OCI-LY1 (cell line): Measurements from ENCODE around the gene UFSP2.
A peak's percentile ranks its signal among the peaks of the same experiment; 100 is the strongest.

Source experiments
- H2AFZ ChIP-seq: fragments of 200-600 bp; sonication (generic), shearing (Covaris generic); 2 replicates; pipeline ENCODE4 v1.6.0; 2014; ENCODE audit warnings: antibody characterized with exemption, mild to moderate bottlenecking, low read length
- H3F3A ChIP-seq: fragments of 200-600 bp; sonication (generic), shearing (Covaris generic); 2 replicates; pipeline ENCODE4 v1.6.0; 2014; ENCODE audit warnings: mild to moderate bottlenecking, antibody characterized with exemption, low read length, moderate library complexity; ENCODE audit not compliant: insufficient read depth
- H3K27ac ChIP-seq: fragments of 200-600 bp; sonication (generic); 2 replicates; pipeline ENCODE4 v1.5.1; 2014; ENCODE audit warnings: low read length, mixed run types, mild to moderate bottlenecking, low read depth; ENCODE audit not compliant: poor library complexity, severe bottlenecking
- H3K27me3 ChIP-seq: fragments of 200-600 bp; sonication (generic); 2 replicates; pipeline ENCODE4 v1.6.0; 2014; ENCODE audit warnings: antibody characterized with exemption, mild to moderate bottlenecking, low read length, moderate library complexity; ENCODE audit not compliant: insufficient read depth
- H3K36me3 ChIP-seq: fragments of 200-600 bp; sonication (generic); 2 replicates; pipeline ENCODE4 v1.6.1; 2014; ENCODE audit warnings: mild to moderate bottlenecking, antibody characterized with exemption, low read length, moderate library complexity, mixed read lengths; ENCODE audit not compliant: insufficient read depth
- H3K4me1 ChIP-seq: fragments of 200-600 bp; sonication (generic); 2 replicates; pipeline ENCODE4 v1.5.1; 2014; ENCODE audit warnings: mild to moderate bottlenecking, low read length, moderate library complexity; ENCODE audit not compliant: insufficient read depth, severe bottlenecking
- H3K4me2 ChIP-seq: fragments of 200-600 bp; sonication (generic), shearing (Covaris generic); 2 replicates; pipeline ENCODE4 v1.6.1; 2014; ENCODE audit warnings: low read length
- H3K4me3 ChIP-seq: fragments of 200-600 bp; sonication (generic); 2 replicates; pipeline ENCODE4 v1.5.1; 2014; ENCODE audit warnings: low read length, low read depth, mild to moderate bottlenecking, mixed read lengths; ENCODE audit not compliant: poor library complexity, severe bottlenecking
- H3K79me2 ChIP-seq: fragments of 200-600 bp; shearing (Covaris generic); 2 replicates; pipeline ENCODE4 v1.6.1; 2016; ENCODE audit warnings: mixed run types, low read length, mixed read lengths; ENCODE audit not compliant: insufficient read depth
- H3K9ac ChIP-seq: fragments of 200-600 bp; sonication (generic), shearing (Covaris generic); 2 replicates; pipeline ENCODE4 v1.6.1; 2014; ENCODE audit warnings: mild to moderate bottlenecking, low read length, mixed read lengths
- H3K9me2 ChIP-seq: fragments of 200-600 bp; sonication (generic), shearing (Covaris generic); 2 replicates; pipeline ENCODE4 v1.6.1; 2014; ENCODE audit warnings: low read depth, mild to moderate bottlenecking, low read length, mixed read lengths
- H3K9me3 ChIP-seq: fragments of 200-600 bp; shearing (Covaris generic); 2 replicates; pipeline ENCODE4 v1.6.1; 2014; ENCODE audit warnings: low read length, mixed read lengths
- H4K20me1 ChIP-seq: fragments of 200-600 bp; sonication (generic), shearing (Covaris generic); 2 replicates; pipeline ENCODE4 v1.6.0; 2016; ENCODE audit warnings: mild to moderate bottlenecking, low read length; ENCODE audit not compliant: insufficient read depth
- EZH2 ChIP-seq: fragments of 200-600 bp; sonication (generic), shearing (Covaris generic); IDR thresholded peaks from 2 replicates; pipeline ENCODE4 v1.8.0; 2017; ENCODE audit warnings: borderline replicate concordance, mixed run types, mild to moderate bottlenecking, antibody characterized with exemption, low read length, moderate library complexity, mixed read lengths
- TF ChIP-seq, protein P1 (sequence below): fragments of 200-600 bp; sonication (generic), shearing (Covaris generic); IDR thresholded peaks from 2 replicates; pipeline ENCODE4 v1.5.1; 2017; ENCODE audit warnings: mild to moderate bottlenecking, antibody characterized with exemption, low read length, moderate library complexity, mixed read lengths

The UFSP2 gene

DNA sequence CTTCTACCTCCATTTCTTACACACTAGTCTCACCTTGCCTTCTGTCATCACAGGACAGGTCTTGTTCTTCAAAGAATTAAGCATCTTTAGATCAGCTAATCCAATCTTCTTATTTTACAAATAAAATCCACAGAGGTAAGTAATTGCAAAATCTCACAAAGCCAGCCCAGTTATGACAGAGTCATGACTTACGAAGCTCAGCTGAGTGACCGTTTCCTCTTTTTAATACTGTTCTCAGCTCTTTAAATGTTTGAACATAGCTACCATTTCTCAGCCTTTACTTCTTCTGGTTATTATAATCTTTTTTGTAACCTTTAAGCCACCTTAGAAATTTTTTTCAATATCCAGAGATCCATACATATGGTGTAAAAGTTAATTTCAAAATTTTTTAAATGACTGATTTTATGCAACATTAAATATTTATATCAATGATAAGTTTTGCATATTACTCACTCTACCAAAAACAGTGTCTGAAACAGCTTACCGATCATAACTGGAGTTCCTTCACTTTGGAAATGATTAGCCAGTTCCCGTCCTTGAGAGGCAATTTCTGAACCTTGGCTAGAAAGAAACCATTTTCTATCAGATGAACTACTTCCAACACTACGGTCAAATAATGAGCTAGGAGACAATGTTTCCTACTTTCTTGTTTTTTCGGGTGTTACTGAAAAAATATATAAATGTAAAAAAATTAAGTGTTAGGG lies 20.3 kb downstream of the UFSP2 start:
- Histone ChIP-seq H3K27me3 (no peaks in the 10 kb centered on the region), H3K4me3 (no peak overlapping the region), H3K27ac (peak overlapping the region; percentile 74), H3K9ac (peak overlapping the region; percentile 28; the same call in 1 of the 2 replicates), H3K9me3 (no peaks in the 10 kb centered on the region), H3K36me3 (peaks cover 46% of the 10 kb centered on the region; the same call in 1 of the 2 replicates), H4K20me1 (no peaks in the 10 kb centered on the region), H3F3A (no peaks in the 10 kb centered on the region), H3K9me2 (no peaks in the 10 kb centered on the region), H3K4me2 (peak overlapping the region; percentile 36; the same call in 1 of the 2 replicates), H3K4me1 (peaks cover 16% of the 10 kb centered on the region), H2AFZ (no peak overlapping the region), H3K79me2 (no peaks in the 10 kb centered on the region)
- no peak for TF ChIP-seq EZH2
- TF ChIP-seq, protein P1, sequence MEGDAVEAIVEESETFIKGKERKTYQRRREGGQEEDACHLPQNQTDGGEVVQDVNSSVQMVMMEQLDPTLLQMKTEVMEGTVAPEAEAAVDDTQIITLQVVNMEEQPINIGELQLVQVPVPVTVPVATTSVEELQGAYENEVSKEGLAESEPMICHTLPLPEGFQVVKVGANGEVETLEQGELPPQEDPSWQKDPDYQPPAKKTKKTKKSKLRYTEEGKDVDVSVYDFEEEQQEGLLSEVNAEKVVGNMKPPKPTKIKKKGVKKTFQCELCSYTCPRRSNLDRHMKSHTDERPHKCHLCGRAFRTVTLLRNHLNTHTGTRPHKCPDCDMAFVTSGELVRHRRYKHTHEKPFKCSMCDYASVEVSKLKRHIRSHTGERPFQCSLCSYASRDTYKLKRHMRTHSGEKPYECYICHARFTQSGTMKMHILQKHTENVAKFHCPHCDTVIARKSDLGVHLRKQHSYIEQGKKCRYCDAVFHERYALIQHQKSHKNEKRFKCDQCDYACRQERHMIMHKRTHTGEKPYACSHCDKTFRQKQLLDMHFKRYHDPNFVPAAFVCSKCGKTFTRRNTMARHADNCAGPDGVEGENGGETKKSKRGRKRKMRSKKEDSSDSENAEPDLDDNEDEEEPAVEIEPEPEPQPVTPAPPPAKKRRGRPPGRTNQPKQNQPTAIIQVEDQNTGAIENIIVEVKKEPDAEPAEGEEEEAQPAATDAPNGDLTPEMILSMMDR: no peak

DNA sequence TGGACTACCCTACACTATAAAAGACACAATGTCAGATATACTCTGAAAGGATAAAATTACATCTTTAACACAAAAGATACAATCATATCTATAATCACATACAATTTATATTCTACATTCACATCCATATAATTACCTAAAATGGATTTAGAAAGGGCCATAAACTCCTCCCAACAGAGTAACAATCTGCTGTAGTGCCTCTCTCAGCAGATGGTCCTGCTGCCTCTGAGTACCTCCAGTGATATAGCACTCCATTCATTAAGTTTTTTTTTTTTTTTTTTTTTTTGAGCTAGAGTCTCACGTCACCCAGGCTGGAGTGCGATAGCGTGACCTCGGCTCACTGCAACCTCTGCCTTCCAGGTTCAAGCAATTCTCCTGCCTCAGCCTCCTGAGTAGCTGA lies 21.7 kb downstream of the UFSP2 start:
- H3F3A ChIP-seq: 0 out of 2 replicates have a peak, but pooled peaks cover 2% of the 10 kb centered on the region
- no peak for TF ChIP-seq EZH2
- TF ChIP-seq, protein P1: no peak

DNA sequence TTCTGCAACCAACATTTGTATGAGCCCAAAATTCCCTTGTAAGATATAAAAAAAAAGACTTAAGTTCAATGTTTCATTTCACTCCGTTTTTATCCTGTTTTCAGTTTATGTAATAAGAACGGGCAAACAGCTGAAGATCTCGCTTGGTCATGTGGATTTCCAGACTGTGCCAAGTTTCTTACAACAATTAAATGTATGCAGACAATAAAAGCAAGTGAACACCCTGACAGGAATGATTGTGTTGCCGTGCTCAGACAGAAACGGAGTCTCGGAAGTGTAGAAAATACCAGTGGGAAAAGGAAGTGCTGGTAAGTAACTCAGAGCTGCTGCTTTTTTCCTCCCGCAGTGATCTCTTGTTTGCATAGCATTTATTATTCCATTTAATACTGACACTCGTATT lies 26.3 kb downstream of the UFSP2 start:
- H3K4me2 ChIP-seq: peak overlapping the region; percentile 14; the same call in 1 of the 2 replicates
- 0 out of 2 replicates have a peak, but pooled peaks cover 2% of the 10 kb centered on the region for H3F3A ChIP-seq
- no peaks in the 10 kb centered on the region for H3K27me3 ChIP-seq
- H3K27ac ChIP-seq: peak overlapping the region; percentile 36
- no peak overlapping the region for H3K9ac ChIP-seq
- H3K9me3 ChIP-seq: no peaks in the 10 kb centered on the region
- H3K9me2 ChIP-seq: no peaks in the 10 kb centered on the region
- H3K36me3 ChIP-seq: peaks cover 48% of the 10 kb centered on the region; the same call in 1 of the 2 replicates
- no peak overlapping the region for H3K4me3 ChIP-seq
- peaks cover 47% of the 10 kb centered on the region for H3K4me1 ChIP-seq
- no peak for TF ChIP-seq EZH2
- TF ChIP-seq, protein P1: no peak
- H4K20me1 ChIP-seq: no peaks in the 10 kb centered on the region
- no peaks in the 10 kb centered on the region for H3K79me2 ChIP-seq
- no peak overlapping the region for H2AFZ ChIP-seq

More for the DNA sequence above, 21.7 kb downstream of the UFSP2 start:
- Histone ChIP-seq H4K20me1 (no peaks in the 10 kb centered on the region), H3K4me3 (no peak overlapping the region), H3K27me3 (no peaks in the 10 kb centered on the region), H3K4me1 (peaks cover 28% of the 10 kb centered on the region), H3K9ac (no peak overlapping the region), H3K79me2 (no peaks in the 10 kb centered on the region), H3K36me3 (peaks cover 56% of the 10 kb centered on the region; the same call in 1 of the 2 replicates), H3K27ac (no peak overlapping the region), H3K9me2 (no peaks in the 10 kb centered on the region), H3K9me3 (no peaks in the 10 kb centered on the region), H2AFZ (no peak overlapping the region), H3K4me2 (no peak overlapping the region)
